GM12801 (cell line): Measurements from ENCODE around the gene ANKS1B.

Source experiments
- TF ChIP-seq, protein P1 (sequence below): IDR thresholded peaks from one replicate; pipeline ENCODE4 v1.5.1; 2011; ENCODE audit warnings: control low read depth; ENCODE audit not compliant: insufficient read length; ENCODE audit errors: extremely low read depth

Gene ANKS1B

DNA sequence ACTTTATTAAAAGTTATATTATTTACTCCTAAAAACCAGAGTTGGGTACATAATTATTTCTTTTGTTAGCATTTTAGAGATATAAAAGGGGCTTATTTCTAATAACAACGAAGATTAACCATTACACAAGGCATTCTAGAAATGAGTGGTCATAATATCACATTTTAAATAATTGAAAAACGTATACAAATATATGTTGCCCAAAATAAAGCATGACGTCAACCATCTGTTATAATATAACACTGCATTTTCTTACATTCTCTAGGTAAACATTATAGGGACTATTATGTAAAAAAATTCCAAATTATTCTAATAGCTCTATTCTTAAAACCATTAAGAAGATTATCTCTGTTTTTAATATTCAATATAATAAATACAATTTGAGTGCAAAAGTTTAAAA is 792.2 kb downstream of the ANKS1B start:
- TF ChIP-seq, protein P1, sequence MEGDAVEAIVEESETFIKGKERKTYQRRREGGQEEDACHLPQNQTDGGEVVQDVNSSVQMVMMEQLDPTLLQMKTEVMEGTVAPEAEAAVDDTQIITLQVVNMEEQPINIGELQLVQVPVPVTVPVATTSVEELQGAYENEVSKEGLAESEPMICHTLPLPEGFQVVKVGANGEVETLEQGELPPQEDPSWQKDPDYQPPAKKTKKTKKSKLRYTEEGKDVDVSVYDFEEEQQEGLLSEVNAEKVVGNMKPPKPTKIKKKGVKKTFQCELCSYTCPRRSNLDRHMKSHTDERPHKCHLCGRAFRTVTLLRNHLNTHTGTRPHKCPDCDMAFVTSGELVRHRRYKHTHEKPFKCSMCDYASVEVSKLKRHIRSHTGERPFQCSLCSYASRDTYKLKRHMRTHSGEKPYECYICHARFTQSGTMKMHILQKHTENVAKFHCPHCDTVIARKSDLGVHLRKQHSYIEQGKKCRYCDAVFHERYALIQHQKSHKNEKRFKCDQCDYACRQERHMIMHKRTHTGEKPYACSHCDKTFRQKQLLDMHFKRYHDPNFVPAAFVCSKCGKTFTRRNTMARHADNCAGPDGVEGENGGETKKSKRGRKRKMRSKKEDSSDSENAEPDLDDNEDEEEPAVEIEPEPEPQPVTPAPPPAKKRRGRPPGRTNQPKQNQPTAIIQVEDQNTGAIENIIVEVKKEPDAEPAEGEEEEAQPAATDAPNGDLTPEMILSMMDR = no peak

DNA sequence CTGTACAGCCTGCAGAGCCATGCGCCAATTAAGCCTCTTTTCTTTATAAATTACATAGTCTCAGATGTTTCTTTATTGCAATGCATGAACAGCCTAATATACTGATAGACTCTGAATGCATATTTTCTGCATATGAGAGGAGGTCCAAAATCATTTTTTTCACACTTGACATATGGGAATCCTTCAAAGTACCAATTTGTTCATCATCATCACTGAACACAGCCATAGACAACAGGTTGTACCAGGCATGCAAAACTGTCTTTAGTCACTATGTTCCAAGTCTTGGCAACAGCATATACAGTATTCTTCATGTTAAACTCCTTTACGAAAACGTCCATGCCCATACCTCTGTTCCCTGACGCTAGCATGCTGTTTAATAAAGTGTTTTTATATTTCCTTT is 807.9 kb downstream of the ANKS1B start:
- TF ChIP-seq, protein P1 = no peak

DNA sequence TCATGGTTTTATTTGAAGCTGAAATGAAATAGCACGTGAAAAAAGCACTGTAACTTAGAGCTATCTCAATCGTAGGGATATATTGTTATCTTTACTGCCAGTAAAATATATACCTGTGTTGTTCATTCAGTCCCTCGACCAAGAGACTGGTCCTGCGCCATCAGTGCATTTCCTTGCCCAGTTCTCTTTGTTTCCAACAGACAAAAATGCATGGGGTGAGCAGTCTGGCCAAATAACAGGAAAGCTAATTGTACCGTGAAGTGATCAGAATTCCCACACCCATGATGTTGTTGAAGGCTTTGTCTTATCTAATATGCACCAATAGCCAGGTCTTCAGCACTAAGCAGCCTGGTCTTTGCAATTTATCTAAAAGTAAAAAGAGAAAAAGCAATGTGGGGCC is 814.3 kb downstream of the ANKS1B start:
- TF ChIP-seq, protein P1 = no peak

DNA sequence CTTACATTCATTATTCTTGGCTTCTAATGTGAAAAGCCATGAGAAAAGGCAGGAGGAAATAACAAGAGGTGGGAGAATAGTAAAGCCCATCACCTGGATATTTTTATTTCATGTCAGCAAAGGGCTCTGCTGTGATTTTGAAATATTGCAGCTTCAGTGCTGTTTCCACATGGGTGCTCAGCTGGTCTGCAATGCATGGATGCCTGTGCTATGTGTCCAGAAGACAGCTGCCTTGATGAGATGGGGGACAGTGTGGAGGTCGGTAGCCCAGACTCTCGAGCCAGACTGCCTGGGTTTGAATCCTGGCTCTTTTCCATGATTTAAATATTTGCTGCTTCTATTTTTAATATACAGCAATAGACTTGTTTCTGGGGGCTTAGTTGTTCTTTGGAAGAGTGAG is 814.7 kb downstream of the ANKS1B start:
- TF ChIP-seq, protein P1 = no peak

DNA sequence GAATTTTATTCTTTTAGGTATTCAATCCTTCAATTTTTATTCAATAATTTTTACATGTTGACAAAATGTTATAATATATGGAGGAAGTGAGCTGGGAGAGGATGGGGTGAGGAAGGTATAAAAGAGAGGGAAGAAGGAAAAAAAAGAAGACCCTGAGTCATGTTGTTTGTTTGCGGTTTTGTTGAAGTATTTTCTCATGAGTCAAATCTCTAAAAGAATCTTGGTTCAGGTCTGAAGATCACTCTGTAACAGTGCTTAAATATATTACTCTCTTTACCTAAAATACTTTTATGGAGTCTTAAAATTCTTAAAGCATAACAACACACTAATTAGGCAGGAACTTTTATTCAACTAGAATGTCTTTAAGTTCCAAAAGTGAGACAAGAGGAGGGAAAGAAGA is 826.8 kb downstream of the ANKS1B start:
- TF ChIP-seq, protein P1 = no peak

DNA sequence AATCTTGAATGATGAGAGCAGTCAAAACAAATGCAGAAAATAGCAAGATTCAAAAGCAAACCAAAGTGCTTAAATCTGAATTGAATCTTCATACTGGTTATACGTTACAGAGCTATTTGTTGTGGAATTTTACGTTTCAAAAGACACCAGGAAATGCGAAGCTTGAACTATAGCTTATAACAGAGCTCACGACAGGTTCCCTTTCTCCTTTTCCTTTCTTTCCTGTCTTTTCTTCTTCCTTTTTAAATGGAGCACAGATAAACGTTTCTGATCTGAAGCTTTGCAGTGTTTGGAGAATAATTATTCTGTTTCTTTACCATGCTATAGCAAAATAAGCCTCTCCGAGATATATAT is 829.8 kb downstream of the ANKS1B start:
- TF ChIP-seq, protein P1 = no peak

DNA sequence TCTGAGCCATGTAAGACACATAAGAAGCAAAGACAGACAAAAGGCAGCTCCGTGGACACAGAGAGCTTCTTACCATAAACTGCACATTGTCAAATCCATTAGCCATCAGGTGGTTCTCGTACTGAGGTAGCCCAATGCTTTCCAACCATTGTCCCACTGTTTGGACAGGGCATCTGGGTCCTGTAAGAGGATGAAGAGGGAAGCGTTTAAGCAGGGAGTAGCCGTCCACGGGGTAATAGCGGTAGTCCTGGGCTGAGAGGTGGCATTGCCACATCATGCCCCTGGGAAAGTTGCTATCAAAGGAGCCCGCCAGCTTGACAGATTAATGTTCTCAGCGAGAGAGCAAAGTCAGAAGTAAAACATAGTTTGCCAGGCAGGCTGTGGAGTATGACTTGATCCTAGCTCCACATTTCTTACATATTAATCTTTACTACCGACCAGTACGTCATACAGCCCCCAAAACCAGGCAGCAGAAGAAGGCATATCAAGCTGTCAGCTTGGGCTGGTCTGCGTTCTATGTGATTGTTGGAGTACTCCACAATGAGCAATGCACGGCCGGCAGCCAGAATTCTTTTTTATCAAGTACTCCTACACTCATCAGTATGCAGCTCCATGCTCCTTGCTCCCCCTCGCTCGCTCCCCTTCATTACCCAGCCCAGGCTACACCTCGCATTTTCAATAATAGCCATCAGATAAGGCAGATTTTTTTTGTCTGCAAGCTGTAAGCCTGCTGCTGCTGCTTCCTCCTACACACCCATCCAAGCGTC is 830.3 kb downstream of the ANKS1B start:
- TF ChIP-seq, protein P1 = no peak
